CD4-positive, alpha-beta T cell treated with Interleukin-10 for 1 hour (primary cell): ENCODE measurements around the gene DCC.

Source experiments
- DNase-seq: peaks from one replicate; pipeline ENCODE4 v3.0.0-alpha.2; 2020

DCC gene

GRCh38 chr18:52519021-52519420, 179.0 kb downstream of the DCC start:
- no peak for DNase-seq

GRCh38 chr18:52523566-52523965, 183.6 kb downstream of the DCC start:
- no peak for DNase-seq

GRCh38 chr18:52531836-52532235, 191.8 kb downstream of the DCC start:
- DNase-seq, result no peak

DNA sequence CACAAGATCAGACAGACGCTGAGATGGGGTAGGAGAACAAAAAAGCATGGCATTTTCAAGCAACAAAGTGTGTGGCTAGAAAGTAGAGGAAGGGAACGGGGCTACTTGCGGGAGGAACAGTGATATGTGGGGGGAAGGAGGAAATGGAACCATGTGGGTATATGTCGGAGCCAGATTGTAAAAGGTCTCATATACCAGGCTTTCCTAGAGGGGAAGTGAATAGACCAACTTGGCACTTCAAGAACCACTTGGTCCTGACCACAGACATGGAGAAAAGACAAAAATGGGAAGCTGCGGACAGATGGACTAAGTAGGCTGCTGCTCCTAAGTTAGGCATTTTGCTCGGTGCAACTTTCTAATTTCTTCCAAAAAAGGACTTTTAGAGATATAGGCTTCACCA, 196.0 kb downstream of the DCC start:
- no peak for DNase-seq

GRCh38 chr18:52537261-52537660, 197.3 kb downstream of the DCC start:
- no peak for DNase-seq

- no peak for DNase-seq
These were observed 201.1 kb downstream of the DCC start for GRCh38 chr18:52541056-52541455.

DNA sequence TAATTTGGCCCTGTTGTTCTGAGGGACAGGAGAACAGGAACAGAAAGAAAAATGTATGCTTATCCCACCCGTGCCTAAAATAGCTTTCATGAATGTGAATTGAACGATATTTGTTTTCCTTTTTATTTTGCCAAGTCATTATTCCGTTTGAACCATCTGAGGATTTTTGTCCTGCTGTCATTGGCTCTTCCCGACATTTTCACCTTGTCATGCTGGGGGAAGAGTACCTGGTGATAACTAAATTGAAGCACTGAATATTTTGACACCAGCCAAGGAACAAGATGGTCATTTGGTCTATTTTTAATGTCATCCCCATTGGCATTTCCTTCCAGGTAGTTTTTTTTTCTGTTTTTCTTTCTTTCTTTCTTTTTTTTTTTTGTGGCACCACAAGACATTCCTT, 204.1 kb downstream of the DCC start:
- no peak for DNase-seq

DNA sequence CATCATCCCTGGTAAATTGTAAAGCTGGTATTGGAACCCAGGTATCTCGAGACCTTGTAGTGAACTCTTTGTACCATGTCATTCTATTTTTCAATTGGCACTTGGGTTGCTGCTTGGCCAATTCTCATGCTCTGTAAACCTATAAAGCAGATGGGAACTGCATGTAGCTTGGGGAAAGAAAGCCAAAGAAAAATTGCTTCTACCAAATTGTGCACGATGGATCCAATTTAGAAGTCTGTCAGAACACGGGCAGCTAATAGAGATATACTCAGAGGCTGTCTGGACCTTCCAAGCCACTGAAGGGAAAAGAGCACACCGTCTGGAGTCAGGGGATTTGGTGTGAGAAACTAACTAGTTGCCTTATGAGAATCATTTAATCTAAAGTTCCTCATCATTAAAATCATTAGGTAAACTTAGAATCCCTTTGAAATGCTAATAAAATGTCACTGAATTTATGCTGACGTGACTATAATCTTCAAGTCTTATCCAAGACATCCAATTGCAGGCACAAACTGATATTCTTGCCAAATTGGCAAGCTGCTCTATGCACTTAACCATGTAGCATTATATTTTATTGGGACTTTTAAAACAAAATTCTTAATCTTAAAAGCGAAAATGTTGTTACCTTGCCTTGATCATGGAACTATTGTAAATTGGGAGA, 206.8 kb downstream of the DCC start:
- no peak for DNase-seq

DNA sequence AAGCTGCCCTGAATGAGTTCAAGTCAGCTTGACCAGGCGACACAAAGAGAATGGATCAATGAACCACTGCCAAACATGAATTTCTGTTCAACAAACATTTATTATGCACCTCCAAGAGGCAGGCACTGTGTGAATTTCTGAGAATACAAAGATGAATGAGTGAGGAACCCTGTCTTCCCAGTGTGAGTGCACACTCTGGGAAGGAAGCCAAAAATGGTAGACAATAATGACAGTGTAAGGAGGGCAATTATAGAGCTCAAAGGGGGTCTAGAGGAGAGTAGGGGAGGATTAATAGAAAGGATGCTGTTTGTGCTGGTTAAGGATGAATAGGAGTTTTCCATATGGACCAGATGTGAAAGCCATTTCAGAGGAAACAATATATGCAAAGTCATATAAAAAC, 213.4 kb downstream of the DCC start:
- no peak for DNase-seq

- DNase-seq, result no peak
These were observed 214.2 kb downstream of the DCC start for GRCh38 chr18:52554180-52554579.

- DNase-seq, result no peak
These were observed 227.4 kb downstream of the DCC start for GRCh38 chr18:52567360-52567759.

DNA sequence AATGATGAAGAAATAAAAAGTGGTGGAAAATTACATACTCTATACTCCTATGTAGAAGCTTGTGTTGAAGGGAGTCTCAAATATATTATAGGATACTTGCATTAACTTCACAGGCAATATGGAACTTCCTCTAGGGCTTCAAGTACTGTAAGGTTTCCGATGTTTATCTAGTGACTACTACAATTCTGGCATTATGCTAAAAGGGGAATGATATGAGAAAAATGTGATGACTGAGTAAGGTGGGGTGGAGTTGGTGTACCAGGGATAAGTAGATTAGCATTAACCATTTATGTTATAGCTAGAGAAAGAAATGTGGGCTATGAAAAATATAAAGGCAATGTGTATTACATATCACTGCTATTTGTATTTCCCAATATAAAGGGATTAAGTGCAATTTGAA, 229.5 kb downstream of the DCC start:
- no peak for DNase-seq

- DNase-seq, result no peak
These were observed 231.0 kb downstream of the DCC start for GRCh38 chr18:52570975-52571374.

DNA sequence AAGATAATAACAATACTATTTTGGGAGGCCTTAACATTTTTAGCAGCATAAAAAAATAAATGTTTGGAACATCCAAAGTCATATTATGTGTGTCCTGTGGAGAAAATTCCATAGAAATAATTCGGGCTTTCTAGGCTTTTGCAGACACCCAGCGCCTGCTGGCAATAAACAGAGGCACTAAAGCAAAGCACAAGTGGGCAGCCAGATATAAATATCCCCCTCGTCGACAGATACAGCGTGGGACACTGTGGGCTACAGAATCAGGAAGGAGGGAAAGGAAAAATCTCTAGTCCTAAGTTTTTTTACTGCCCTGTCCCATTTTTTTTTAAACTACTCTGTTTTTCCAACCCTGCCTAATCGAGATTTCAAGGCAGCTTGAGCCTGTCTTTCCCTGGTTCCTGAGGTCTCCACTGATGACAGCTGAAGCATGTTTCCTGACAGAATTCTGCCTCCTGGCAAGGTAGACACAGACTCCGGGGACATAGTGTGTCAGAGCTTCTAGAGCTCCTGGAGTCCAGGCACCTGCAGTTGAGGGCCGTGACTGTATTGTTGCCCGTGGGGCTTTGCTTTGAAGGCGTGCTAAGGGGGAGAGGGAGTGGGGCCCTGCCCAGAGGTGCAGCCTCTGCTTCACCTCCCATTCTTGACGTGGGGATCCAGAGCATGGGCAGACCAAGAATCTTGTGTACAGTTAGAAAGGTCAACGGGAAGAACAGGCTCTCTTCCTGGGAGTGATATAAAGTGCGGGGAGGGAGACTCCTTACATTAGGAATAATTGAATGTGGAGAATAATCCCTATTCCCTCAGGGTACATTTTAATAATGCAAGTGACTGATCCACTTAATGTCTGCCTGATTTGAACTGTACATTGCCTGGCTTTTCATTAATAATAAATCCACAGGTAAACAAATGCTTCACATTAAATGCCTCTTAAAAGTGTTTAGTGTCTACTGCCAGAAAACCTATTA, 232.3 kb downstream of the DCC start:
- no peak for DNase-seq

DNA sequence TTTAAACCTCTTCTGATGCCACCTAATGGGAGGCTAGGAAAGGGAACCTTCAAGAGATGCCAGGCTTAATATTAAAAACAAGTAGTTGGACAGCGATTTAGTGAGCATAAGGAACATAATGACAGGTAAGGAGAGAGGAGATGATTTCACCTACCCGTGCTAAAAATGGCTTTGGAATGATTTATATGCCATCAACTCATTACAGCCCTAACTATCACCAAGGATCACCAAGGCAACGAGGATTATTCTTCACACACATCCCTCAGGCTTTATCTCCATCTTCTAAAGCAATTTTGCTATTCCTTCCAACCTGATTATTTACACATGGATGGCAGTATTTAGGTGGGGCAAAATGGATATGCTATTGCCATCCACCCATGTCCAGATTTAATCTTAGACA, 237.8 kb downstream of the DCC start:
- DNase-seq, result no peak

- DNase-seq, result no peak
These were observed 242.1 kb downstream of the DCC start for GRCh38 chr18:52582061-52582460.

GRCh38 chr18:52582516-52582915, 242.5 kb downstream of the DCC start:
- no peak for DNase-seq

- no peak for DNase-seq
These were observed 248.9 kb downstream of the DCC start for GRCh38 chr18:52588931-52589330.

GRCh38 chr18:52596748-52597435, 256.9 kb downstream of the DCC start:
- no peak for DNase-seq

DNA sequence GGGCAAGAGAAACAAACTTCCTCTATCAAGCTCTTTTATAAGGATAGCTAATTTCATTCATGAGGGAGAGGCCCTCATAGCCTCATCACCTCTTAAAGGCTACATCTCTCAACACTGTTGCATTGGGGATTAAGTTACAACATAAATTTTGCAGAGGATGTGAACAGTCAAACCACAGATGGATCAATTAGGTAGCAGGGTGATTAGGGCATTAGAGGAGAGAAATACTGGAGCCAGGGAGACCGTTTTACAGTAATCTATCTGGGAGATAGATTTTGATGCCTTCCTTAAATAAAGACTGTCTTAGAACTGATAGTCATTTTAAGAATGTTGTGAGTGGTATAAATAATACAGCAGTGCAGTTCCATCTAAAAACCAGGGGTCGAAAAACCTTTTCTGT, 258.9 kb downstream of the DCC start:
- DNase-seq, result no peak

DNA sequence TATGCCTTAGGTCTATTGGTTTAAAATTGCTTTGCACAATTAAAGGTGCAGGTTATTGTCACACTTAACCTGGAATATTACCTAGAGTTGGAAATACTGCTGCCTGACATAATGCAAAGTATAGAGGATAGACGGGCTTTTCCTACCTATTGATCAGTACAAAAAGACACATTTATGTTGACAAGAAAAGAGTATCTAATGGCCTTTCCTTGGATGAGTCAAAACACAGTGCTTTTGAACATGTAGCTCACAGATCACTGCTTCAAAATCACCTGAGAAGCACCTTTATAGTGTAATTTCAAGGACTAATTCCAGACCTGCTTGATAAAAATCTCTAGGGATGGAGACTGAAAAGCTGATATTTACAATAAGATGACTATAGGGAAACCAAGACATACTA, 262.8 kb downstream of the DCC start:
- no peak for DNase-seq

DNA sequence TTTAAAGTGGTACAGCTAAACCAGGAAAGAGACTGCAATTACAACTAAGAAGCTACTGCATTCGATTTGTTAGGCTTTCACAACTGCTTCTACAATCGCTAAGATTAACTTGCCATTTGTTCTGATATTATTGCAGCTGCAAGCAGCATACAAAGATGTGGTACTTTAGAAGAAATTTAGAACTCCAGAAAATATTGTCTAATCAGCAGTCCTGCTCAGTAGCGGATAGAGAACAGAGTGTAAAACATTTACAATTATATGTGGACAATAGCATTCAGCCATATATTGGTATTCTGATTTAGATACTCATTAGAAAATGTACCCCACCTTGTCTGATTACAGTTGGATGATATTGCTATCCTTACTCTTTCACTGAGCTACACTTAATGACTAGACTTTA, 265.3 kb downstream of the DCC start:
- no peak for DNase-seq

DNA sequence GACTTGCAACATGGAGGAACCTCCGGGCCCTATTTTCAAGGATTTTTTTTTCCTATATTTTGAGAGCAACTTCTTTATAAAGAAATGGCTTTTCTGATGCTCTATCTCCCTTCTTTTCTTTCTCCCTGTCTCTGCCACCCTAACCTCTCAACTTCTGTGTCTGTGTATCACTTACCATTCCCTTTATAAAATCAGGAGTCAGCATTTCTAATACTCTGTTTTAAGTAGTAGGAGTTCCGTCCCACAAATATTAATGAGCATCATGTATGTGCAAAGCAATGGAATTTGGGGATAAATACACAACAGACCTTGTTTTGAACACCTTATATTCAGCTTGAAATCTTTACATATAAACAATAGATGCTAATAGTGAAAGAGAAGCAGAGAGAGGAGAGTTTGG, 268.0 kb downstream of the DCC start:
- no peak for DNase-seq
